ENCODE data around the gene TOMM34.

DNA sequence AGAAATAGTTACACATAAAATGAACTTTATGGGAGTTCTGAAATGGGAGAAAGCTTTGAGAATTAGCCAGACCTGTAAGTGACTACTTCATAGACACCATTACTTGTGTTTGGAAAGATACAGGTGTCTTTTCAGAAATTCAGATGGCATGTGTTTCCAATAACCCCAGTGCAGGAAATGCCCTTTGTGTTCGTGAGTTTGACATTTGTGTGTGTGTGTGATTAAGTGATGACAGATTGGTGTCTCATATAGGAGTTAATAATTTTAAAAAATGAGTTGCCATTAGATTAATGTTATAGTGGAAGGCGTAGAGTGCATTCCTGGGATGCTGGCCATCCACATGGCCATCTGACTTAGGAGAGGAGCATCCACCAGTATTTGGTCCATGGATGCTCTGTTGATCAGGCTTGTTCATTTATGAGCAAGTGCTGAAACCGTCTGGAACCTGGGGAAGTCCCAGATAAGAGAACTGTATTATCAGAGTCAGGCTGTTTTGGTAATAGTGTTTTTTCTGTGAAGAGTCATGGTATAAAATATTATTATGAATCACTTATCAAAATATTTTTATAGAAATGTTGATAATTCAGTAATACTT is 9.2 kb upstream of the TOMM34 start:
- TF ChIP-seq, protein P1, sequence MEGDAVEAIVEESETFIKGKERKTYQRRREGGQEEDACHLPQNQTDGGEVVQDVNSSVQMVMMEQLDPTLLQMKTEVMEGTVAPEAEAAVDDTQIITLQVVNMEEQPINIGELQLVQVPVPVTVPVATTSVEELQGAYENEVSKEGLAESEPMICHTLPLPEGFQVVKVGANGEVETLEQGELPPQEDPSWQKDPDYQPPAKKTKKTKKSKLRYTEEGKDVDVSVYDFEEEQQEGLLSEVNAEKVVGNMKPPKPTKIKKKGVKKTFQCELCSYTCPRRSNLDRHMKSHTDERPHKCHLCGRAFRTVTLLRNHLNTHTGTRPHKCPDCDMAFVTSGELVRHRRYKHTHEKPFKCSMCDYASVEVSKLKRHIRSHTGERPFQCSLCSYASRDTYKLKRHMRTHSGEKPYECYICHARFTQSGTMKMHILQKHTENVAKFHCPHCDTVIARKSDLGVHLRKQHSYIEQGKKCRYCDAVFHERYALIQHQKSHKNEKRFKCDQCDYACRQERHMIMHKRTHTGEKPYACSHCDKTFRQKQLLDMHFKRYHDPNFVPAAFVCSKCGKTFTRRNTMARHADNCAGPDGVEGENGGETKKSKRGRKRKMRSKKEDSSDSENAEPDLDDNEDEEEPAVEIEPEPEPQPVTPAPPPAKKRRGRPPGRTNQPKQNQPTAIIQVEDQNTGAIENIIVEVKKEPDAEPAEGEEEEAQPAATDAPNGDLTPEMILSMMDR (optimal IDR thresholded peaks at IDR 0.05 in 1 of 3, IDR thresholded peaks at IDR 0.05 in 1 of 3, conservative IDR thresholded peaks at IDR 0.05 in 1 of 3; ENCODE audit: extremely low read depth in 1 of 3, insufficient read depth in 2 of 3, low read length in 3 of 3) = no peak
- no peak for TF ChIP-seq EZH2 (IDR thresholded peaks at IDR 0.05; ENCODE audit: low read length)

Data from keratinocyte (primary cell).